ENCODE results near the gene SPATS2.

- TF ChIP-seq CTCF (conservative IDR thresholded peaks at IDR 0.05; ENCODE audit: low read length) (no peak), EZH2phosphoT487 (IDR thresholded peaks at IDR 0.05; ENCODE audit: borderline replicate concordance, low read depth, low read length) (no peak)
These were observed 181.8 kb downstream of the SPATS2 start for GRCh38 chr12:49548822-49549648.
